NCI-H345 treated with DMSO at 0.1 percent for 48 hours (cell line): ENCODE measurements around the gene PCDH19.
"Not testable (repeated sequence)": the region's sequence is repeated elsewhere in the genome, so short reads cannot be mapped to it uniquely, and the experiment has no call there.

Experiments
- DNase-seq: peaks from one replicate; lab custom pipeline; 2025; ENCODE audit not compliant: unreplicated experiment; lab: John Stamatoyannopoulos, UW

The PCDH19 gene

DNA sequence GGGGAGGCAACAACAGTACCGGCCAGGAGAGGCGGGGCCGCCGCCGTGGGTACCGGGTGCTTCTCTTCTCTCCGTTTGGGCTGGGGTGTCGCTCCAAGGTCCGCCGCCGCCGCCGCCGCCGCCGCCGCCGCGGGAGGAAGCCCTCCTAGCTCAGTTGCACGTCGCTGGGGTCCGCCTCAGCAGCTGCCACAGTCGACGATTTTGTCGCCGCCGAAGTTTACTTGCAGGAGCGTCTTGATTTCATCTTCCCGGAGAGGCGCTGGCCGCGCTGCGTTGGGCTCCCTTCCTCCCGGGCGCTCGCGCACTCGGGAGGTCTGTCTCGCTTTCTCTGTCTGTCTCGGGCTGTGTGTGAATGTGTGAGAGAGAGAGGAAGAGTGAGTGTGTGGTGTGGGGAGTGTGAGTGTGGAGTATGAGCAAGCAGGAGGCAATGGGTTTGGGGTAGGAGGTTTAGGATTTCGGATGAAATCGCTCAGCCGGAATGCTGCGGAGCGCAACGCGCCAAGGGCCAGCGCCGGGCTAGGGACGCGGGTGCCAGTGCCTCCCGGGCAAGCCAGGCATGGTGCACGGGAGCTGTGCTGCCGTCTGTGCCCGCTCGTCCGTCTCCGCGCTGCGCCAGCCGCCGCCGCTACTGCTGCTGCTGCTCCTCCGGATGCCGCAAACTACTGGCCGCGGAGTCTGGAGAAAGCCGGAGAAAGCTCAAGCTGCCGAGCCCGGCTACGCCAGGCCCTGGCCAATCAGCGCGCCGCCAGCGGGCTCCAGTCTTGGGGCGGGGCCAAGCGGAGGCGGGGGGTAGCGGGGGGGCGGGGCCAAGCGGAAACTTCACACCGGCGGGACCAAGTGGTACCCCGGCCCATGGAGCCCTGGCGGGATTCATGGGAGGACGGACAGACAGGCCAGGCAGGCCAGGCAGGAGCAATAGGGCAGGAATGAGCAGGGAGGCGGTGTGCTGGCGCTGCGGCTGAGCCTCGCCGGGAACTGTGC is at the start of gene PCDH19:
Gene PCDH19 (minus strand): TSS at position 664 of the 981 bp plus-strand sequence. CDS start 1,676 bp downstream, outside the sequence.
- no peak for DNase-seq

DNA sequence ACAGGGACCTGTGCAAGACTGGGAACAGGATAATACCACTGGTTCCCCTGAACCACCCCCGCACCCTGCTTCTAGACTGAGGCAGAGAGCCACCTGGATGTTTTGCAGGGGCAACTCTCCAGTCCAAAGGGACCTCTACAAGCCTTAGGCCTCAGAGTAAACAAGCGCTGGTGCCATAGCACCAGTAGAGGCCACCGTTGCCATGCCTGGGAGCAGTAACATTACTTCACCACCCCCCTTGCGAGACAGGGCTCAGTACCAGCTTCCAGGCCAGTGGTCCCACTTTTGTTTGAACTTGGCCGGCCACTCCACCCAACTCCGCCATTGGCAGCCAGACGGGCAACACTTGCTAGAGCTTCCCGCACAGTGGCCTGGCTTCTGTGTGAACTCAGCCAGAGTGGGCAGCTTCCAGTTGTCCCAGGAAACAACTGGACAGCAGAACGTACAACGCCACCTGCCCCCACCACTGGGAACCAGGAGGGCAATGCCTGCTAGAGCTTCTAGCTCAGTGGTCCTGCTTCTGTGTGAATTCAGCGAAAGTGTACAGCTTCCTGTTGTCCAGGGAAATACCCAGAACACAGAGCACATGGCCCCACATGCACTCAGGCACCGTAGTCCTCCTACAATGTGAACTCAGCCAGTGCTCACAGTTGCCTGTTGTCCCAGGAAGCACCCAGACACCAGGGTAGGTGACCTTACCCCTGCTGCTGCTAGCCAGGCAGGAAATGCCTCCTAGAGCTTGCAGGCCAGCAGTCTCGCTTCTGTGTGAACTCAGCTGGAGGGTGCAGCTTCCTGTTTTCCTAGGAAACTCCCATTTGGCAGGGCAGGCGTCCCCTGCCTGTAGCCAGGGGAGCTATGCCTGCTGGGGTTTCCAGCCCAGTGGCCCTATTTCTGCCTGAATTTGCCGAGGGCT is 39.9 kb upstream of the PCDH19 start:
- DNase-seq, result no peak

DNA sequence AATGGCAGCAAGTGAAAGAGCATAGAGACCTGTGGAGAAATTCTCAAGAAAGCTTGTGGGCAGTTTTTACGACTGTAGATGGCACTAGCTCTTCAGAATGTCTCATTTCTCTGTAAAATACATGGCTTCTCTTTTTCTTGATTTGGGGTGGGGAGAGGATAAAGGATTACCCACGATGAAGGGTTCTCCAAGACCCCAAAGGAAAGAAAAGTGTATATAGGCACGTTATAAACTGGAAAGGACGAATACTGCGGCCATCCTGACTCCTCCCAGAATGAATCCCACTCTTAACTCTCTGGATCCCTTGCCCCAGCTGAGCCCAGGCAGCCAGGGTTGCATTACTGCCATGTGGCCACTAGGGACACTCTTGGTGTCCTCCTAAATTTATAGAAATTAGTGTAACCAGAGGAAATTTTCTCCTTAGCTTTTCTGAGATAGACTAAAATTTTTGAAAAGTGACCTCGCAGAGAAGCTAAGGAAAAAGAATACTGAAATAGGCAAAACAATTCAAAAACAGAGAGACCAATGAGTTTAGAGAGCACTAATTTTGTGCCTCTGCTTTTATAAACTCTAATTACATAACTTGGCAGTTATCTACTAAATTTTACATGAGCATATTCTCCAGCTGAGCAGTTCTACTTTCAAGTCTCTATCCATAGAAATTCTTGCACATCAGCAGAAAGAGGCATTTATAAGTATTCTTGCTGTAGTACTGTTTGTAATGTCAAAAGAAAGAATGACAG is 37.8 kb upstream of the PCDH19 start:
- DNase-seq, result no peak

- no peak for DNase-seq
Observed at GRCh38 chrX:100445593-100445992, 35.5 kb upstream of the PCDH19 start.

- DNase-seq, result not testable (repeated sequence)
Observed at GRCh38 chrX:100441321-100441720, 31.2 kb upstream of the PCDH19 start.

GRCh38 chrX:100440006-100440405 is 29.9 kb upstream of the PCDH19 start:
- DNase-seq, result no peak

- no peak for DNase-seq
Observed at GRCh38 chrX:100435726-100436125, 25.7 kb upstream of the PCDH19 start.

DNA sequence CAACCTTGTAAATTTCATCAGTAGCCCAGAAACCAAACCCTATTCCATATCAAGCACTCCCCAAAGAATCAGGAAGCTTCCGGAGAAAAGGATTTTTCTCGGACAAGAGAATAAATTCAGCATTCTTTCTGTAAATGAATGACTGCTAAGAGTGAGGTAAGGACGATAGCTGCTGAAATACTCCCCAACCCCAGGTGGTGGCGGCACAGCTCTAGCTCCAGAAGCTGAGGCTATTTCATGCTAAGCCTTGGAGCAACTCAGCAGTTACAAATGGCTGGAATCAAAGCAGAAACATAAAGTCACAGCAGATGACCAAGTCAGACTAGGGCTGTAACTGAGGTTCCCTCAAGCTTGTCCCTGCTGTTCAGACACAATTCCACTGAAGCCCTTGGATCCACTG is 13.9 kb upstream of the PCDH19 start:
- no peak for DNase-seq

GRCh38 chrX:100418556-100418955 is 8.5 kb upstream of the PCDH19 start:
- DNase-seq, result no peak

DNA sequence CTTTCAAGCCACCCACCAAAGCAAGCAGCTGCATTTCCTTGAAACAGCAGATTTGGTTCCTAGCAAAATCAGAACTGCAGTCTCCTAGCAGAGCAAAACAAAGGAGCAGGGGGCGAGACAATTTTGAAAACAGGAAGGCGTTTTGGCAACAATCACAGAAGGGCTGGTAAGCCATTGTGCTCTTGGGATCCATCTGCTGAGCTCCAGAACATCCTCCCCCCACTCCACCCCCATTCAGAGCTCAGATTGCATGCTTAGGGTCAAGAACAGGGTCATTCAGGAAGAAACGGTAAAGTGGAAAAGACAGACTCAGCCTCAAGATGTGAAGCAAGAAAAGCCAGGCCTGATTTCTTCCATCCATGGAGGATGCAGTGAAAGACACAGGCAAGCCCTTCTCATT is 7.6 kb upstream of the PCDH19 start:
- no peak for DNase-seq

GRCh38 chrX:100413229-100413628 is 3.2 kb upstream of the PCDH19 start:
- no peak for DNase-seq

DNA sequence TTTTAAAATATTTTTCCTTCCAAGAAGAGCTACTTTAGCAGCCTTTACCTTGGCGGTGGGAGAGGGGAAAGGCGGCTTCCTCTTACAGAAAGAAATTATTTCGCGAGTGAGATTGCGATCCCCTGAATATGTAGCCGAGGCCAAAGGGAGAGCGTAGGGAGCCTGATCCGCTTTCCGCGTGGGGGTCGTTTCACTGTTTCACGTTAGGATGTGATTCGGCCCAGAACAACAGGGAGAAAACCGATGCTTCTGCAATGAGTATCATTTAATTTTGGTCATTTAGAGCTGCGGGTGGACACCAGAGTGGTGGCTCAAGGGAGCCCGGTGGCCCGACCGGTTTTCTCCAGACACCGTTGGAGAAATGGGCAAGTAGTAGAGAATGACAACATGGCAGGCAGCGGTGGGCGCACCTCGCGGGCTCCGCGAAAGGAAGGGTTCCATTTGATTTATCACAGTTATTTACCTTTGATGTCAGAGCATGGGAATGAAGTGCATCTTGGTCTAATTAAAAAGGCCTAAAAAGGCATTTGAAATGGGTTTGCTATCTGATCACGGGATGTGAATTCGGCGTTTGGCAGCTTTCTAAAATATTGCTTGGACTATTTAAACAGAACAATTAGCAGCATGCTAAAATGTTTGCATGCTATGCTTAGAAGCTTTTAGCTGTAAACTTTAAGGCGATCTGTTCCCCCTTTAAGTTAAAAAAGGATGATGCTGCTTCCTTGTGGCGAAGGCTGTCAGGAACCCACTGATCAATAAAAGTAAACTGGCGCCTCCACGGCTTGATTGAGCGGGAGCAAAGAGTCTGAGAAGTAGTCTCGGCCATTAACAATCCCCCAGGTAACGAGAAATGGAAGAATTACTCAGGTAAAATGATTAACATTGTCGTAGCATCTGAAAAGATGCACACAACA is 2.0 kb upstream of the PCDH19 start:
- DNase-seq, result no peak

GRCh38 chrX:100410901-100411801 is 1.1 kb upstream of the PCDH19 start:
- no peak for DNase-seq

GRCh38 chrX:100408713-100409609 is 1.1 kb downstream of the PCDH19 start:
- no peak for DNase-seq

GRCh38 chrX:100407784-100408712 is 2.0 kb downstream of the PCDH19 start:
- no peak for DNase-seq

DNA sequence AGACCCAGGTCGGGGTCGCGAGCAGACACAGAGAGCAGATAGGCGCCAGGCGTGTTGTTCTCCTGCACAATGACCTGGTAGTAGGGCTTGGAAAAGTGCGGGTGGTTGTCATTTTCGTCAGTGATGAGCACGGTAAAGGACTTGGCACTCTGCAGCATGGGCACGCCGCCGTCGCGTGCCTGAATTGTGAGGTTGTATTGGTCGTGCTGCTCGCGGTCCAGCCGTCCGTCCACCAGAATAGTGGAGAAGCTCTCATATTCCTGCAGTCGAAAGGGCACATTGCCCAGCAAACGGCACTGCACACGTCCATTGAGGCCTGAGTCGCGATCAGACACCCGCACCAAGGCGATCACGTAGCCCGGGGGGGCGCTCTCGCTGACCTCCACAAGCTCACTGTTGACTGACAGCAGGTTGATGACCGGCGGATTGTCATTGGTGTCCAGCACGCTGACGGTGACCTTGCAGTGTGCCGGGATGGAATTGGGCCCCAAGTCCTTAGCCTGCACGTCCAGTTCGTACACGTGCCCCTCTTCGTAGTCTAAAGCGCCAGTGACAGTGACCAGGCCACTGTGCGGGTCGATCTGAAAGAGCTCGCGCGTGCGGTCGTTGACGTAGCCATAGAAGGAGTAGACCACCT is 2.8 kb downstream of the PCDH19 start:
- no peak for DNase-seq
